Stomach (tissue), 4 donors: ENCODE measurements around the gene FMN1.

ENCODE experiments used
- POLR2A ChIP-seq, 4 donors: fragments of 450-650 bp; IDR thresholded peaks; one replicate each; pipeline ENCODE4 v1.6.1; 2016; ENCODE audit warnings: antibody characterized with exemption in 4 of 4, control low read depth in 2 of 4, mild to moderate bottlenecking in 1 of 4, moderate library complexity in 1 of 4
- TF ChIP-seq, protein P1 (sequence below), 7 experiments: fragments of 450-650 bp in 4 of 7; fragments of 200-600 bp in 3 of 7; sonication (generic) in 3 of 7; IDR thresholded peaks; one replicate each; pipeline ENCODE4 v1.5.1; 2016 to 2019; ENCODE audit warnings: antibody characterized with exemption in 7 of 7, control low read depth in 2 of 7, mild to moderate bottlenecking in 1 of 7

DNA sequence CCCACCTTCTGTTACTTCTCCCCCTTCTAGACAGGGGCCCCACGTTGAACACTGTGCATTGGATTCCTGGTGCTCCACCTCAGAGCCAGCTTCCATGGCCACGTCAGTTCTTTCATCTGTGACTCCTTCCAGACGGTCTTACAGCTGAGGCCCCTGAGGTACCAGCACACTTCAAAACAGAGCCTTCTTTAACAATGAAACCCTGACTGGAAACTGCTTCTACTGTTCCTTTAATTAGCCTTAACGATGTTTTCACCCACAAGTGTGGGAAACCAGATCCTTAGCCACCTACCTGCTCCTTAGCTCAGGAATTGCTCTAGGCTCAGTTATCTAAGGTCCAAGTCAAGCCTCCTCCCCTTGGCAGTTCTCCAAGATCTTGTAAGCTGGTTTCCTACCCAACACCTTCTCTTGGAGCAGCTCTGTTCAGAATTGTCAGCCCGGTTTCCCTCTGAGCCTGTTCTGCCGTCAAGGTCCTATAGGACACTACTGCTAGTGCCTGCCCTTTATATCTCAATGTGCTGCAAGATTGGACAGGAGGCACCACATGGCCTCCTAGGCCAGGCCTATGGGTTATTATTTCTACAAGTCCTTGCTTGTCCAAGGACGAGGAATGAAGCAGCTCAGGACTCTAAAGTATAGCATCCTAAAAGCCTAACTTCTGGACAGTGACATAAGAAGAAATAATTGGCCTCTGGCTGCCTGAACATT lies 80.7 kb downstream of the FMN1 start:
- TF ChIP-seq, protein P1, sequence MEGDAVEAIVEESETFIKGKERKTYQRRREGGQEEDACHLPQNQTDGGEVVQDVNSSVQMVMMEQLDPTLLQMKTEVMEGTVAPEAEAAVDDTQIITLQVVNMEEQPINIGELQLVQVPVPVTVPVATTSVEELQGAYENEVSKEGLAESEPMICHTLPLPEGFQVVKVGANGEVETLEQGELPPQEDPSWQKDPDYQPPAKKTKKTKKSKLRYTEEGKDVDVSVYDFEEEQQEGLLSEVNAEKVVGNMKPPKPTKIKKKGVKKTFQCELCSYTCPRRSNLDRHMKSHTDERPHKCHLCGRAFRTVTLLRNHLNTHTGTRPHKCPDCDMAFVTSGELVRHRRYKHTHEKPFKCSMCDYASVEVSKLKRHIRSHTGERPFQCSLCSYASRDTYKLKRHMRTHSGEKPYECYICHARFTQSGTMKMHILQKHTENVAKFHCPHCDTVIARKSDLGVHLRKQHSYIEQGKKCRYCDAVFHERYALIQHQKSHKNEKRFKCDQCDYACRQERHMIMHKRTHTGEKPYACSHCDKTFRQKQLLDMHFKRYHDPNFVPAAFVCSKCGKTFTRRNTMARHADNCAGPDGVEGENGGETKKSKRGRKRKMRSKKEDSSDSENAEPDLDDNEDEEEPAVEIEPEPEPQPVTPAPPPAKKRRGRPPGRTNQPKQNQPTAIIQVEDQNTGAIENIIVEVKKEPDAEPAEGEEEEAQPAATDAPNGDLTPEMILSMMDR (IDR thresholded peaks at IDR 0.05) = no peak
- no peak for TF ChIP-seq POLR2A (IDR thresholded peaks at IDR 0.05)
